Sigmoid colon (tissue), 7 donors: ENCODE data around the gene MVB12B. TPM values are rescaled to one million over a fixed set of nuclear protein-coding genes. Genes with fewer than 3 reads are reported as not detected.

ENCODE experiments used
- DNase-seq: peaks from one replicate; pipeline ENCODE4 v3.0.0-alpha.2; 2019
- H3K27ac ChIP-seq, 4 donors: fragments of 200-600 bp; sonication (generic); one replicate each; pipeline ENCODE4 v1.5.1; 2016 to 2019; ENCODE audit warnings: mild to moderate bottlenecking in 1 of 4
- H3K27me3 ChIP-seq, 3 donors: fragments of 200-600 bp; sonication (generic); one replicate each; pipeline ENCODE4 v1.5.1; 2019; ENCODE audit warnings: mild to moderate bottlenecking in 1 of 3
- H3K36me3 ChIP-seq, 4 donors: fragments of 200-600 bp; sonication (generic); one replicate each; pipeline ENCODE4 v1.5.1; 2016 to 2019
- H3K4me1 ChIP-seq, 4 donors: fragments of 200-600 bp; sonication (generic); one replicate each; pipeline ENCODE4 v1.5.1; 2017 to 2019
- H3K4me3 ChIP-seq, 4 donors: fragments of 200-600 bp; sonication (generic); one replicate each; pipeline ENCODE4 v1.5.1; 2017 to 2019; ENCODE audit warnings: mild to moderate bottlenecking in 2 of 4, moderate library complexity in 1 of 4
- H3K9me3 ChIP-seq, 4 donors: fragments of 200-600 bp in 3 of 4; sonication (generic) in 3 of 4; one replicate each; pipeline versions ENCODE4 v1.5.1 to v1.6.1; 2013 to 2019
- EP300 ChIP-seq, 4 donors: sonication (generic); formaldehyde crosslinking; IDR thresholded peaks; one replicate each; pipeline ENCODE4 v1.6.1; 2017; ENCODE audit warnings: antibody characterized with exemption in 4 of 4
- POLR2A ChIP-seq, 2 donors: fragments of 450-650 bp; IDR thresholded peaks; one replicate each; pipeline ENCODE4 v1.6.1; 2016; ENCODE audit warnings: antibody characterized with exemption in 2 of 2, mild to moderate bottlenecking in 2 of 2, moderate library complexity in 2 of 2
- POLR2AphosphoS5 ChIP-seq, 4 donors: sonication (generic); formaldehyde crosslinking; IDR thresholded peaks; one replicate each; pipeline ENCODE4 v1.6.1; 2017; ENCODE audit warnings: antibody characterized with exemption in 4 of 4
- WGBS, 2 donors: extraction: QIAGEN DNeasy Blood & Tissue Kit; methylation state at CpG; one replicate each; pipeline ENCODE4 v1.1.7; 2013; 5-methylcytosine and 5-hydroxymethylcytosine counted together
- intact Hi-C: fragments of 100-400 bp; cut with DNase I; formaldehyde crosslinking; loops from one replicate; pipeline ENCODE4 v1.15.1; 2023
- polyA plus RNA-seq, 3 donors: library from polyadenylated mRNA; stranded (reverse); fragments of 200-250 nt; gene quantifications; one replicate each; pipeline ENCODE4 v1.2.3, GENCODE V29; 2013
- total RNA-seq, 4 donors: library from RNA; depleted of rRNA; stranded (reverse); fragments of >200 nt; gene quantifications; one replicate each; pipeline ENCODE4 v1.1.0, GENCODE V29; 2016
- TF ChIP-seq, protein P1 (sequence below), 4 experiments: fragments of 450-650 bp in 3 of 4; fragments of 200-600 bp in 1 of 4; IDR thresholded peaks; one replicate each; pipeline ENCODE4 v1.5.1; 2016 to 2019; ENCODE audit warnings: antibody characterized with exemption in 4 of 4, mild to moderate bottlenecking in 3 of 4, moderate library complexity in 2 of 4
- donor health status: healthy with polysubstance abuse.
- donor health status: Bipolar disorder and iron deficiency.
- donor health status: healthy.

Gene MVB12B
- total and polyA plus RNA-seq, 7 donors = 5.1 to 14.4 (median 12.2) TPM

DNA sequence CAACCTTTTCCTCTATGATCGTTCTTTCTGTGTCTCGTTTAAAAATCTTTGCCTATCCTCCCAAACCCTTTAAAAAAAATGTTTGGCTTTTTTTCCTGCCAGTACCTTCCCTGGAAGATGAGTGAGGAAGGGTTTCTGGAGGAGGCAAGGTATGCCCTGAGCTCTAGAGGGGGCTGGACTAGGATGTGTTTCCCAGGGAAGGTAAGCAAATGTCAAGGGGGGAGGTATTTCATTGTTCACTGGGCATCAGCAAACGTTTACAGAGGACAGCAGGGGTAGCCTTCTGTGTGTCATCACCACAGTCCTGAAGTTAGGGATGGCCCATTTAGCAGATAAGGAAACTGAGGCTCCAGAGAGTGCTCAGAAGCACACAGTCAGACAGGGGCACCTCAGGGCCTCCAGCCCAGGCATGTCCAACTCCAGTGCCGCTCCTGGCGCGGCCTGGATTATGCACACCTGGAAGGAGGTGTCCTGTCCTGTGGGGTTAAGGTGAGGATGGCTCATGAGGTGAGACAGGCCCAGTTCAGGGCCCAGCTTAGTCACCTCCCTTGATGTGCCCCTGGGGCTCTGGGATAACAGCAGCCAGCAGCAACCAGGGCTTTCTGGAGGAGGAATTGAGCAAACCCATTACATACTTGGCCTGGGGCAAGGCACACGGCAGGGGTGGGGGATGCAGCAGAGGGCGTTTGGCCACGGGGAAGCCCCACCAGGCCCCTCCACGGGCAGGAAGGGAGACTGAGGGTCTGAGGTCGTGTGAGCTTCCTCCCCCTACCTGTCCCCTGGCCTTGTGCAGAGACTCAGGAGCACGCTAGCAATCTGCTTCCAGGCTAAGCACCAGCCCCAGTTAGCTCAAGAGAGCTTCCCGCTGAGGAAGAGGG lies 186.8 kb downstream of the MVB12B start:
- Histone ChIP-seq H3K36me3 (no peaks in the 10 kb centered on the region), H3K27ac (no peak overlapping the region), H3K4me1 (peaks cover 0 to 24% (median 19%) of the 10 kb centered on the region in 4 donors), H3K4me3 (peak overlapping the region in 1 of 4 donors; percentile 15), H3K9me3 (no peaks in the 10 kb centered on the region), H3K27me3 (peaks cover 39 to 93% (median 58%) of the 10 kb centered on the region in 3 donors)
- DNase-seq = no peak
- TF ChIP-seq POLR2A (IDR thresholded peaks at IDR 0.05) (no peak), POLR2AphosphoS5 (IDR thresholded peaks at IDR 0.05) (no peak), EP300 (IDR thresholded peaks at IDR 0.05) (no peak)
- TF ChIP-seq, protein P1, sequence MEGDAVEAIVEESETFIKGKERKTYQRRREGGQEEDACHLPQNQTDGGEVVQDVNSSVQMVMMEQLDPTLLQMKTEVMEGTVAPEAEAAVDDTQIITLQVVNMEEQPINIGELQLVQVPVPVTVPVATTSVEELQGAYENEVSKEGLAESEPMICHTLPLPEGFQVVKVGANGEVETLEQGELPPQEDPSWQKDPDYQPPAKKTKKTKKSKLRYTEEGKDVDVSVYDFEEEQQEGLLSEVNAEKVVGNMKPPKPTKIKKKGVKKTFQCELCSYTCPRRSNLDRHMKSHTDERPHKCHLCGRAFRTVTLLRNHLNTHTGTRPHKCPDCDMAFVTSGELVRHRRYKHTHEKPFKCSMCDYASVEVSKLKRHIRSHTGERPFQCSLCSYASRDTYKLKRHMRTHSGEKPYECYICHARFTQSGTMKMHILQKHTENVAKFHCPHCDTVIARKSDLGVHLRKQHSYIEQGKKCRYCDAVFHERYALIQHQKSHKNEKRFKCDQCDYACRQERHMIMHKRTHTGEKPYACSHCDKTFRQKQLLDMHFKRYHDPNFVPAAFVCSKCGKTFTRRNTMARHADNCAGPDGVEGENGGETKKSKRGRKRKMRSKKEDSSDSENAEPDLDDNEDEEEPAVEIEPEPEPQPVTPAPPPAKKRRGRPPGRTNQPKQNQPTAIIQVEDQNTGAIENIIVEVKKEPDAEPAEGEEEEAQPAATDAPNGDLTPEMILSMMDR (IDR thresholded peaks at IDR 0.05) = no peak
- intact Hi-C loops = no loop called here
- WGBS, 2 donors = 43 to 54% methylated on average over 13 of the region's 13 CpGs

DNA sequence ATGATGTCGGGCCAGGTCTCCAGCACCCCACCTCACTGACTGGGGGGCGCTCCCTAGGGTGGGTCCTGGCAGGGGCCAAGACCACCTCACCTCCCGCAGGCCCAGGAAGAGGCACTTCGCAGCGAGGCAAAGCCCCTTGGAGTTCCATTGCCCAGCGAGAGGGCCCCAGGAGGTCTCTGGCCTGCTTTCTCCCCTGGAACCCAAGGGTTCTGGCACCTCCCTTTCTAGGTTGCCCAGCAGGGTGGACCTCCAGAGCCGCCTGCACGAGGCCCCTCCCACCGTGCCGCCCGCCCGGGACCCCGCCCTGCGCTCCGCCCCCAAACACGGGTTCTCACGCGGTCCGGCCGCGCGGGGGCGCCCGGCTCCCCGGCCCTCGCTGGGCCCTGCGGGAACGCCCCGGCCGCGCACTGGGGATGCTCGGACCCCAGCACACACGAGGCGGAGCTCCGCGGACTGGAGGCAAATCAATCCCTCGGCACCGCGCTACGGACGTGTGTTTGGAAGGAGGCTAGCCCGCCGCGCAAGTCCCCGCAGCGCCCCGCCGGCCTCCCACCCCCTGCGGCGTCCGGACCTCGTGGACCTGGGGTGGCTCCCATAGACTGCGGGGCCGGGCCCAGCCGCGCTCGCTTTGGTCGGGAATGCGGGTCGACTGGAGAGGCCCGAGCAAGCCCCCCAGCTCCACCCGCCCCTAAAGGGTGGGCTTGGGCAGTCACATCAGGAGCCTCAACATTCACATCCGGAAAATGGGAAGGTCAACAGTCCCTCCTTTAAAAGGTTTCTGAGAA lies 187.6 kb downstream of the MVB12B start:
- peaks cover 39 to 95% (median 67%) of the 10 kb centered on the region in 3 donors for H3K27me3 ChIP-seq
- intact Hi-C loops = no loop called here
- 9 to 12% methylated on average over 63 of the region's 63 CpGs for WGBS, 2 donors
- DNase-seq = peak; percentile 70
- no peak overlapping the region for H3K27ac ChIP-seq
- H3K4me3 ChIP-seq = peak overlapping the region in 1 of 4 donors; percentile 15
- no peaks in the 10 kb centered on the region for H3K9me3 ChIP-seq
- H3K36me3 ChIP-seq = no peaks in the 10 kb centered on the region
- H3K4me1 ChIP-seq = peaks cover 0 to 24% (median 19%) of the 10 kb centered on the region in 4 donors
- TF ChIP-seq POLR2AphosphoS5 (IDR thresholded peaks at IDR 0.05) (peak in 1 of 4 donors; percentile 9), POLR2A (IDR thresholded peaks at IDR 0.05) (no peak)

DNA sequence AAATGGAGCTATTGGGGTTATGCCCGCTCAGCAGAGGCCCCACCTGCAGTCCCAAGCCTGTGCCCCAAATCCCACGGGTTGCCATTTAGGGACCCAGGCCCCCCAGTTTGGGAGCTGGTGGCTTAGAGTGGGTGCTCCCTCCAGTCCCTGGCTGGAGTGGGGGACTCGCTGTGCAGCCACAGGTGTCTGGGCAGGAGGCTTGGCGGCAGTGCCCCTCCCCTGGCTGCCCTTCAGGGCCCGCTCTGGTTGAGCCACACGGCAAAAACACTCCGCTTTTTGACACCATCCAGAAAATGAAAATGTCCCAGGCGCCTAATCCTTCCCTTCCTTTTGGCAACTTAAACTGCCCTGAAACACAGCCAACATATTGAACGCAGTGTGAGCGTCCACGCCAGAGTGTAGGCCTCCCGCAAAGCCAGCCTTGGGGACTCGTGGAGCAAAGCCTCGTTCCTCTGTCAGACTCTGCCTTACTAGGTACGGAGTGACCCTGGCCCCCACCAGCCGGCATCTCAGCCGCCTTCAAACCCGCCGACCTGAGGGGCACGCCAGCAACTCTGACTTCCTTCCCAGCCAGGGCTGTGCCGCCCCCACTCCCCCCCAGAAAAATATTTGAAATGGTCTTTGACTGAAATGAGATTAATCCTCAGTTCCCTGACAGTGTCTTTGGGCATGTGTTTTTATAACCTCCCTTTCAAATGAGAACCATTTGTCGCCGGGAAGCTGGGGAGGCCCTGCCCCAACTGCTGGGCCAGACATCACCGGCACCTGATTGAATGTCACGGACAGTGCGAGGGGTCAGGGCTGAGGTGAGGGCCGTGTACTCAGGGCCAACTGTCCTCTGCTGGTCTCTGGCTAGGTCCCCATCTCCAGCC lies 188.6 kb downstream of the MVB12B start:
- 50 to 72% methylated on average over 27 of the region's 27 CpGs for WGBS, 2 donors
- Histone ChIP-seq H3K4me3 (no peak overlapping the region), H3K36me3 (no peaks in the 10 kb centered on the region), H3K27me3 (peaks cover 39 to 97% (median 69%) of the 10 kb centered on the region in 3 donors), H3K27ac (peak overlapping the region in 2 of 4 donors; percentile 17 to 30), H3K4me1 (peaks cover 0 to 24% (median 19%) of the 10 kb centered on the region in 4 donors), H3K9me3 (no peaks in the 10 kb centered on the region)
- DNase-seq = peak; percentile 55
- no peak for TF ChIP-seq EP300 (IDR thresholded peaks at IDR 0.05)
- no peak for TF ChIP-seq POLR2A (IDR thresholded peaks at IDR 0.05)
- no peak for TF ChIP-seq POLR2AphosphoS5 (IDR thresholded peaks at IDR 0.05)
- TF ChIP-seq, protein P1 (IDR thresholded peaks at IDR 0.05) = no peak
- intact Hi-C loops = no loop called here

DNA sequence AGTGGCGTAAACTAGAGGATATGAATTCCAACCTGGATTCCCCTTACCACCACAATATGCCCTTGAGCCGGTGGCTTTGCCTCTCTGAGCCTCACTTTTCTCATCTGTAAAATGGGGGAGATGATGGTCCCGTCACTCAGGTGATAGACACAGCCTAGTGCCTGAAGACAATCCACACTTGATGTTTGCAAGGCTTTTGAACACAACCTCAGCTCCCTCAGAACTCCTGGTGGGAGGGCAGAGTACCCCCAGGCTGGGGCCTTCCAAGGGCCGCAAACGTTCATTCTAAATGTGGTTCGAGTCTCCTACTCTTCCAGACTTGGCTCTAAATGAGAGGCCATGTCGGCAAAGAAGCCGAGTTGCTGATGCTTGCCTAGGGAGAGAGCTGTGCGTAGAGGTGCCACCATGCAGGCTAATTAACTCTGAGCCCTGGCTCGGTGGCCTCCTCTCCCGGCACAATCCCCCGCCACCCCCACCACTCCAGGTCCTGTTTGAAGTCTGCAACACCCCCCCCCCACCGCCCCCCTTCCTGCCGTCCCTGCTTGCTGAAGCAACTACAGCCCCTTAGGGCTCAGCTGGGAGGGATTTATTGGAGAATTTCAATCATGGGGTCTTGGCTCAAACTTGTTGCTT lies 189.4 kb downstream of the MVB12B start:
- peak; percentile 47 for DNase-seq
- Histone ChIP-seq H3K27me3 (peaks cover 39 to 97% (median 69%) of the 10 kb centered on the region in 3 donors), H3K27ac (peak overlapping the region in 3 of 4 donors; percentile 17 to 70 (median 61)), H3K4me3 (no peak overlapping the region), H3K36me3 (no peaks in the 10 kb centered on the region), H3K9me3 (no peaks in the 10 kb centered on the region), H3K4me1 (peaks cover 0 to 24% (median 19%) of the 10 kb centered on the region in 4 donors)
- 58 to 66% methylated on average over 14 of the region's 14 CpGs for WGBS, 2 donors
- no peak for TF ChIP-seq EP300 (IDR thresholded peaks at IDR 0.05)
- TF ChIP-seq, protein P1 (IDR thresholded peaks at IDR 0.05) = no peak
- no peak for TF ChIP-seq POLR2A (IDR thresholded peaks at IDR 0.05)
- no peak for TF ChIP-seq POLR2AphosphoS5 (IDR thresholded peaks at IDR 0.05)
- intact Hi-C loops = no loop called here
